ENCODE measurements around the gene SPX.

Gene SPX

DNA sequence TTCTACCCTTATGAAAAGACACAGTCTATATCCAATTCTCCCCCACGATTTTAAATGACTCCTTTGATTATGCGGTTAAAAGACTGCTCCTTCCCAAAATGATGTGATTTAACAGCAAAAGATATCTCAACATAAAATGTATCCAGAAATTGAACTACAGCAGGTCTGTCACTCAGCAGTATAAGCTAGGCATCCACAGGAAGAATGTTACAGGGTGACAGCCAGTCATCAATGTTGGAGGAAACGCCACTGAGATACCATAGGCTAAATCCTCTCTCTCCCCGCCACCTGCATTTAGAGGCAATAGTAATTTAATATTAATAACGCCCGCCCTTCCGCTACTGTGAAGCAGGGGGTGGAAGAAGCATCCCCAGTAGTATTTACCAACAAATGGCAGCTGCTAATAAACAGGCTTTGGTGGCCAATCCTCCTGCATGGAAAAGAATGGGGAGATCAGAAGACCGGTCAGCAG is 25.3 kb upstream of the SPX start:
- peaks cover 1% of the 10 kb centered on the region for H3K36me3 ChIP-seq (ENCODE audit: control insufficient read depth, insufficient read depth, low read length)
- H3K27ac ChIP-seq (ENCODE audit: low read depth, low read length) = peak overlapping the region; percentile 55
- peak overlapping the region; percentile 60 for H3K4me2 ChIP-seq (ENCODE audit: low read length)
- H4K8ac ChIP-seq (ENCODE audit: low read depth, low read length) = peak overlapping the region; percentile 89
- peak overlapping the region; percentile 85 for H3K9ac ChIP-seq (ENCODE audit: low read length)
- peaks cover 9% of the 10 kb centered on the region for H3K79me1 ChIP-seq (ENCODE audit: low read length)
- H3K4me3 ChIP-seq (ENCODE audit: low read length) = peak overlapping the region; percentile 90
- H2BK5ac ChIP-seq (ENCODE audit: low read length) = no peak overlapping the region
- H2BK120ac ChIP-seq (ENCODE audit: low read depth, low read length) = no peak overlapping the region
- no peak overlapping the region for H3K23ac ChIP-seq (ENCODE audit: low read length)
- H3K27me3 ChIP-seq (ENCODE audit: insufficient read depth, low read length, poor library complexity) = no peaks in the 10 kb centered on the region
- H3K18ac ChIP-seq (ENCODE audit: low read length) = no peak overlapping the region
- H3K56ac ChIP-seq (ENCODE audit: low read length) = peak overlapping the region; percentile 85
- no peak overlapping the region for H2BK15ac ChIP-seq (replicated peaks; ENCODE audit: low read depth)
- no peak overlapping the region for H2AK5ac ChIP-seq (ENCODE audit: low read length)
- DNase-seq = no peak
- peaks cover 29% of the 10 kb centered on the region for H3K79me2 ChIP-seq (ENCODE audit: control insufficient read depth, insufficient read depth, low read length)
- no peak overlapping the region for H4K5ac ChIP-seq (ENCODE audit: low read length)
- no CpG with 5 or more reads among the region's 8 CpGs for WGBS (ENCODE audit: extremely low coverage, insufficient coverage, low lambda C conversion rate)
- H3K4me1 ChIP-seq (ENCODE audit: control insufficient read depth, low read depth, low read length) = peaks cover 2% of the 10 kb centered on the region
- H3K4ac ChIP-seq (ENCODE audit: low read depth, low read length) = peak overlapping the region; percentile 45

DNA sequence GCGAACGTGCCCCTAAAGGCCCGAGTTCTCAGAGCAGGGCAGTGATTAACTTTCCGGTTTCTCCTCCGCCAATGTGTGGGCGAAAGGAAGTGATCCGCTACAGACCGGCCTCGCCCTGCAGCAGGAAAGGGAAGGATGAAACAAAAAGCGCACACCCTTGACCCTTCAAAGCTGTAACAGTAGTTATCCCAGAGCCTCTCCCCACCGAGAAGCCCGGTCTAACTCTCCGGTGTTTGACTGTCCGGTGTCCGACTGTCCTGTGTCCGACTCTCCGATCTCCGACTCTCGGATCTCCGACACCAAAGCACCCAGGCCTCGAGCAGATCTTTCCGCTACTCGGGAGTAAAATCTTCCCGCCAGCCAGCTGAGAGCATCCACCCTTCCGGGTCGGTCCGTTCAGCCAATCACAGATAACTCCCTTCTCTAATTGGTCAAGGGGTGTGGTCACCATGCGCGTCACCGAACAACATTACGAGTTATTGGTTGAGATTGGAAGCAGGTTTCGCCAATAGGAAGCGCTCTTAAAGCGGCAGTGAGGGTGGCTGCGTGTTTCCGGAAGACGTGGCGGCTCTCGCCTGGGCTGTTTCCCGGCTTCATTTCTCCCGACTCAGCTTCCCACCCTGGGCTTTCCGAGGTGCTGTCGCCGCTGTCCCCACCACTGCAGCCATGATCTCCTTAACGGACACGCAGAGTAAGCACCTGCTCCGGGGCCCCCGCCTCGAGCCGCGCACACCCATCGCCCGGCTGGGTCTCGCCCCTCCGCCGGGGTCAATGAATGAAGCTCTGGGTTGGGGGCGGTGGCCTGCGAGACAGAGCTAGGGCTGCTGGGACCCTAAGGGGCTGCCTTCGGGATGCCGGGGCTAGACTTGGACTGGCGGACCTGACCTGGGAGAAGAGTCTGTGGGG is 24.6 kb upstream of the SPX start, which contains the start of the genes GOLT1B and RECQL:
TSS of gene GOLT1B (plus strand) at position 532 of the 906 bp plus-strand sequence. CDS start at position 667, 135 bp downstream.
TSS of gene RECQL (minus strand) at position 378 of the 906 bp plus-strand sequence. CDS start 2,065 bp downstream, outside the sequence.
- no peak within 1 kb of the TSS for H2AK5ac ChIP-seq (ENCODE audit: low read length)
- no peak within 1 kb of the TSS for H2BK15ac ChIP-seq (replicated peaks; ENCODE audit: low read depth)
- peak within 1 kb of the TSS; percentile 70 for H3K23ac ChIP-seq (ENCODE audit: low read length)
- peak within 1 kb of the TSS; percentile 87 for H3K9ac ChIP-seq (ENCODE audit: low read length)
- H3K4ac ChIP-seq (ENCODE audit: low read depth, low read length) = peak within 1 kb of the TSS; percentile 45
- H3K18ac ChIP-seq (ENCODE audit: low read length) = peak within 1 kb of the TSS; percentile 72
- H3K79me2 ChIP-seq (ENCODE audit: control insufficient read depth, insufficient read depth, low read length) = peaks cover 29% of the 10 kb centered on the region
- peak within 1 kb of the TSS; percentile 92 for H3K56ac ChIP-seq (ENCODE audit: low read length)
- no CpG with 5 or more reads among the region's 61 CpGs for WGBS (ENCODE audit: extremely low coverage, insufficient coverage, low lambda C conversion rate)
- no peak within 1 kb of the TSS for H2BK5ac ChIP-seq (ENCODE audit: low read length)
- peak within 1 kb of the TSS; percentile 89 for H4K8ac ChIP-seq (ENCODE audit: low read depth, low read length)
- peaks cover 2% of the 10 kb centered on the region for H3K4me1 ChIP-seq (ENCODE audit: control insufficient read depth, low read depth, low read length)
- H3K36me3 ChIP-seq (ENCODE audit: control insufficient read depth, insufficient read depth, low read length) = no peaks in the 10 kb centered on the region
- DNase-seq = peak; percentile 99
- H2BK120ac ChIP-seq (ENCODE audit: low read depth, low read length) = no peak within 1 kb of the TSS
- no peak within 1 kb of the TSS for H4K5ac ChIP-seq (ENCODE audit: low read length)
- H3K4me2 ChIP-seq (ENCODE audit: low read length) = peak within 1 kb of the TSS; percentile 66
- H3K4me3 ChIP-seq (ENCODE audit: low read length) = peak within 1 kb of the TSS; percentile 90
- peaks cover 9% of the 10 kb centered on the region for H3K79me1 ChIP-seq (ENCODE audit: low read length)
- peak within 1 kb of the TSS; percentile 64 for H3K27ac ChIP-seq (ENCODE audit: low read depth, low read length)
- no peaks in the 10 kb centered on the region for H3K27me3 ChIP-seq (ENCODE audit: insufficient read depth, low read length, poor library complexity)

DNA sequence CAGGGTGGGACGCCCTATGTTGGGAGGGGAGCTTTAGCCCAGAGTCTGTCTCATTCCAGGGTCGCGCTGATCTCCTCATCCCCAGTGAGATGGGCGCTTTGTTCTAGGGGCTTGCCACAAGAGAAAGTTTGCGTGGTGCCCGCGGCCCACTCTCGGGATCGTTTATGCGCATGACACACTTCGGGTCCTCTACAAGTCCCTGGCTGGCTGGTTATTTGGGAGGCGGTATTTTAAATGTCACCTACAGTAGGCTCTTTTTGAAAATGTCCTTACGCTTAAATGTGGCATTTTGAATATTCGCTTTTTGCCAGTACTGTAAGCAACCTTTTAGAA is 24.0 kb upstream of the SPX start:
- no peak overlapping the region for H3K27ac ChIP-seq (ENCODE audit: low read depth, low read length)
- H3K4me1 ChIP-seq (ENCODE audit: control insufficient read depth, low read depth, low read length) = peaks cover 2% of the 10 kb centered on the region
- H4K5ac ChIP-seq (ENCODE audit: low read length) = no peak overlapping the region
- H3K18ac ChIP-seq (ENCODE audit: low read length) = peak overlapping the region; percentile 72
- H4K8ac ChIP-seq (ENCODE audit: low read depth, low read length) = no peak overlapping the region
- no CpG with 5 or more reads among the region's 14 CpGs for WGBS (ENCODE audit: extremely low coverage, insufficient coverage, low lambda C conversion rate)
- H3K36me3 ChIP-seq (ENCODE audit: control insufficient read depth, insufficient read depth, low read length) = no peaks in the 10 kb centered on the region
- no peaks in the 10 kb centered on the region for H3K27me3 ChIP-seq (ENCODE audit: insufficient read depth, low read length, poor library complexity)
- peaks cover 9% of the 10 kb centered on the region for H3K79me1 ChIP-seq (ENCODE audit: low read length)
- no peak overlapping the region for H2BK15ac ChIP-seq (replicated peaks; ENCODE audit: low read depth)
- H2BK120ac ChIP-seq (ENCODE audit: low read depth, low read length) = no peak overlapping the region
- H3K4me3 ChIP-seq (ENCODE audit: low read length) = peak overlapping the region; percentile 87
- no peak overlapping the region for H3K23ac ChIP-seq (ENCODE audit: low read length)
- H3K4ac ChIP-seq (ENCODE audit: low read depth, low read length) = peak overlapping the region; percentile 38
- H2BK5ac ChIP-seq (ENCODE audit: low read length) = no peak overlapping the region
- peak overlapping the region; percentile 66 for H3K4me2 ChIP-seq (ENCODE audit: low read length)
- H3K79me2 ChIP-seq (ENCODE audit: control insufficient read depth, insufficient read depth, low read length) = peaks cover 29% of the 10 kb centered on the region
- no peak for DNase-seq
- H2AK5ac ChIP-seq (ENCODE audit: low read length) = no peak overlapping the region
- peak overlapping the region; percentile 87 for H3K9ac ChIP-seq (ENCODE audit: low read length)
- H3K56ac ChIP-seq (ENCODE audit: low read length) = peak overlapping the region; percentile 92

DNA sequence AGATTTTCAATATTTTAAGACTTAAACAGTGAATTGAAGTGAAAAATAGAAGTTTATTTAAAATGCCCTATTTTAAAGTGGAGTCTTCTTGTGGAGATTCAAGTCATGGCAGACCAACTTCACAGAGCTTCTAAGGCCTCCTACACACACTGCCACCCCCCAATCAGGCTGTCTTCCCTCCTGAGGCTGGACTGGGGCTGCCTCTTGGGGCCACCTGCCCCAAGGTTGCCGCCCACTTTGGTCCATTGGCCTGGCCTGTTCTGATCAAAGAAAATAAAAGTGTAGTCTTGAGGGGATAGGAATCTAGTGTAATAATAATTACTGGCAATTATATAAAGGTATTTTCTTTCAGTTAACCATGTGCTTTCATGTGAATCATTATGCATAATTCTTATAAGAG is 23.2 kb upstream of the SPX start:
- Histone ChIP-seq H3K4me2 (ENCODE audit: low read length) (no peak overlapping the region), H2BK5ac (ENCODE audit: low read length) (no peak overlapping the region), H3K36me3 (ENCODE audit: control insufficient read depth, insufficient read depth, low read length) (no peaks in the 10 kb centered on the region), H3K79me1 (ENCODE audit: low read length) (peaks cover 9% of the 10 kb centered on the region), H2BK120ac (ENCODE audit: low read depth, low read length) (no peak overlapping the region), H3K9ac (ENCODE audit: low read length) (no peak overlapping the region), H3K27ac (ENCODE audit: low read depth, low read length) (no peak overlapping the region), H3K27me3 (ENCODE audit: insufficient read depth, low read length, poor library complexity) (no peaks in the 10 kb centered on the region), H4K5ac (ENCODE audit: low read length) (no peak overlapping the region), H3K4me3 (ENCODE audit: low read length) (no peak overlapping the region), H3K56ac (ENCODE audit: low read length) (peak overlapping the region; percentile 19), H3K79me2 (ENCODE audit: control insufficient read depth, insufficient read depth, low read length) (peaks cover 29% of the 10 kb centered on the region), H2BK15ac (replicated peaks; ENCODE audit: low read depth) (no peak overlapping the region), H3K18ac (ENCODE audit: low read length) (no peak overlapping the region), H3K23ac (ENCODE audit: low read length) (no peak overlapping the region), H2AK5ac (ENCODE audit: low read length) (no peak overlapping the region), H4K8ac (ENCODE audit: low read depth, low read length) (no peak overlapping the region), H3K4ac (ENCODE audit: low read depth, low read length) (no peak overlapping the region), H3K4me1 (ENCODE audit: control insufficient read depth, low read depth, low read length) (peaks cover 2% of the 10 kb centered on the region)
- no peak for DNase-seq
- WGBS (ENCODE audit: extremely low coverage, insufficient coverage, low lambda C conversion rate) = no CpG with 5 or more reads among the region's 1 CpG

DNA sequence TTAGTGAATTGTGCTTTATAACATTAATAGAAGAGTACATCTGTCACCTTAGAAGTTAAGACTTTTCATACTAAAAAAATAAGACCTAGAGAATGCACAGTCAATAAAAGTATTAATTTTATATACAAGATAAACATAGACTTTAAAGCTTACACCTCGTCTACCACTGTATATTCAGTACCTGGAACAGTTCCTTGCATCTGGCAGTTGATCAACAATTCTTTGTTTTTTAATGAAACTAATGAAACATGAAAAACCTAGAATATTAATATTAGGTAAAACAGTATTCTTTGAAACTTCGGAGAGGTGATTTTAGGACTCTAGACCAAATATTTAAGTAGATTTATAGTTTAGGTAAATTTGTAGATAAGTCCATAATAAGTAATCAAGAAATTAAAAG is 20.2 kb upstream of the SPX start:
- no peak overlapping the region for H3K23ac ChIP-seq (ENCODE audit: low read length)
- H4K5ac ChIP-seq (ENCODE audit: low read length) = no peak overlapping the region
- H3K9ac ChIP-seq (ENCODE audit: low read length) = no peak overlapping the region
- H2BK120ac ChIP-seq (ENCODE audit: low read depth, low read length) = no peak overlapping the region
- H3K27me3 ChIP-seq (ENCODE audit: insufficient read depth, low read length, poor library complexity) = no peaks in the 10 kb centered on the region
- no peak overlapping the region for H2AK5ac ChIP-seq (ENCODE audit: low read length)
- peaks cover 2% of the 10 kb centered on the region for H3K79me1 ChIP-seq (ENCODE audit: low read length)
- no peak overlapping the region for H2BK5ac ChIP-seq (ENCODE audit: low read length)
- no peaks in the 10 kb centered on the region for H3K4me1 ChIP-seq (ENCODE audit: control insufficient read depth, low read depth, low read length)
- H3K4ac ChIP-seq (ENCODE audit: low read depth, low read length) = no peak overlapping the region
- no peak for DNase-seq
- no peak overlapping the region for H3K56ac ChIP-seq (ENCODE audit: low read length)
- H4K8ac ChIP-seq (ENCODE audit: low read depth, low read length) = no peak overlapping the region
- no peaks in the 10 kb centered on the region for H3K36me3 ChIP-seq (ENCODE audit: control insufficient read depth, insufficient read depth, low read length)
- H3K4me3 ChIP-seq (ENCODE audit: low read length) = no peak overlapping the region
- H3K27ac ChIP-seq (ENCODE audit: low read depth, low read length) = no peak overlapping the region
- WGBS (ENCODE audit: extremely low coverage, insufficient coverage, low lambda C conversion rate) = 100% methylated on average over 1 of the region's 2 CpGs
- H3K4me2 ChIP-seq (ENCODE audit: low read length) = no peak overlapping the region
- H2BK15ac ChIP-seq (replicated peaks; ENCODE audit: low read depth) = no peak overlapping the region
- H3K79me2 ChIP-seq (ENCODE audit: control insufficient read depth, insufficient read depth, low read length) = peaks cover 26% of the 10 kb centered on the region
- H3K18ac ChIP-seq (ENCODE audit: low read length) = no peak overlapping the region
